GM21526 (cell line): ENCODE data around the gene IGSF6.
"Not testable (repeated sequence)": the region's sequence is repeated elsewhere in the genome, so short reads cannot be mapped to it uniquely, and the experiment has no call there.

Experiments used
- ATAC-seq: cut with Tn5 transposase; IDR thresholded peaks from one replicate; pipeline ENCODE4 v1.9.1; 2021; ENCODE audit warnings: moderate library complexity; ENCODE audit not compliant: unreplicated experiment, low FRiP score

Gene IGSF6

GRCh38 chr16:21654881-21655280 lies 2.5 kb upstream of the IGSF6 start:
- no peak for ATAC-seq

GRCh38 chr16:21654466-21654865 lies 2.1 kb upstream of the IGSF6 start:
- ATAC-seq: no peak

GRCh38 chr16:21653571-21653970 lies 1.2 kb upstream of the IGSF6 start:
- ATAC-seq: no peak

- no peak for ATAC-seq
Observed at GRCh38 chr16:21651515-21651914, 893 bp downstream of the IGSF6 start.

GRCh38 chr16:21650521-21650920 lies 1.9 kb downstream of the IGSF6 start:
- ATAC-seq: no peak

- not testable (repeated sequence) for ATAC-seq
Observed at GRCh38 chr16:21649826-21650406, 2.5 kb downstream of the IGSF6 start.

GRCh38 chr16:21647562-21648164 lies 4.7 kb downstream of the IGSF6 start:
- no peak for ATAC-seq

- peak; percentile 79 for ATAC-seq
Observed at GRCh38 chr16:21646721-21647561, 5.5 kb downstream of the IGSF6 start.

- ATAC-seq: no peak
Observed at GRCh38 chr16:21646091-21646490, 6.3 kb downstream of the IGSF6 start.

- ATAC-seq: no peak
Observed at GRCh38 chr16:21645261-21645721, 7.1 kb downstream of the IGSF6 start.

- ATAC-seq: no peak
Observed at GRCh38 chr16:21644674-21645073, 7.7 kb downstream of the IGSF6 start.

GRCh38 chr16:21643785-21644184 lies 8.6 kb downstream of the IGSF6 start:
- ATAC-seq: no peak

GRCh38 chr16:21642861-21643260 lies 9.5 kb downstream of the IGSF6 start:
- ATAC-seq: no peak

- ATAC-seq: no peak
Observed at GRCh38 chr16:21641916-21642315, 10.5 kb downstream of the IGSF6 start.

- ATAC-seq: no peak
Observed at GRCh38 chr16:21639493-21639892, 12.9 kb downstream of the IGSF6 start.

GRCh38 chr16:21638573-21638975 lies 13.8 kb downstream of the IGSF6 start:
- no peak for ATAC-seq

GRCh38 chr16:21637032-21637968 lies 15.1 kb downstream of the IGSF6 start:
- ATAC-seq: no peak

- not testable (repeated sequence) for ATAC-seq
Observed at GRCh38 chr16:21635694-21636093, 16.7 kb downstream of the IGSF6 start.

GRCh38 chr16:21634216-21634615 lies 18.2 kb downstream of the IGSF6 start:
- no peak for ATAC-seq

GRCh38 chr16:21631951-21632575 lies 20.3 kb downstream of the IGSF6 start:
- ATAC-seq: not testable (repeated sequence)
